AG08396 (cell line): ENCODE measurements around the gene VPREB1.
"Not testable (repeated sequence)": the region's sequence is repeated elsewhere in the genome, so short reads cannot be mapped to it uniquely, and the experiment has no call there.

Experiments
- DNase-seq: peaks from one replicate; pipeline ENCODE4 v3.0.0; 2012; ENCODE audit warnings: low spot score, mixed read lengths

The VPREB1 gene

GRCh38 chr22:22246706-22247105 lies 2.1 kb downstream of the VPREB1 start:
- no peak for DNase-seq

GRCh38 chr22:22248878-22249277 lies 4.3 kb downstream of the VPREB1 start:
- no peak for DNase-seq

- not testable (repeated sequence) for DNase-seq
Measured at GRCh38 chr22:22250651-22251050, 6.1 kb downstream of the VPREB1 start.

GRCh38 chr22:22256133-22256532 lies 11.5 kb downstream of the VPREB1 start:
- not testable (repeated sequence) for DNase-seq

GRCh38 chr22:22258597-22259415 lies 14.2 kb downstream of the VPREB1 start:
- DNase-seq = not testable (repeated sequence)

- DNase-seq = not testable (repeated sequence)
Measured at GRCh38 chr22:22260169-22260568, 15.6 kb downstream of the VPREB1 start.

GRCh38 chr22:22260586-22260985 lies 16.0 kb downstream of the VPREB1 start:
- DNase-seq = not testable (repeated sequence)

GRCh38 chr22:22262332-22263074 lies 17.9 kb downstream of the VPREB1 start:
- not testable (repeated sequence) for DNase-seq

GRCh38 chr22:22263823-22264222 lies 19.2 kb downstream of the VPREB1 start:
- DNase-seq = not testable (repeated sequence)

GRCh38 chr22:22270036-22270676 lies 25.6 kb downstream of the VPREB1 start:
- DNase-seq = not testable (repeated sequence)

GRCh38 chr22:22277423-22277822 lies 32.8 kb downstream of the VPREB1 start:
- DNase-seq = not testable (repeated sequence)

- DNase-seq = not testable (repeated sequence)
Measured at GRCh38 chr22:22284962-22285756, 40.6 kb downstream of the VPREB1 start.

GRCh38 chr22:22286390-22287105 lies 42.0 kb downstream of the VPREB1 start:
- not testable (repeated sequence) for DNase-seq

GRCh38 chr22:22287106-22287626 lies 42.6 kb downstream of the VPREB1 start:
- DNase-seq = not testable (repeated sequence)

GRCh38 chr22:22289666-22290065 lies 45.1 kb downstream of the VPREB1 start:
- not testable (repeated sequence) for DNase-seq

- DNase-seq = not testable (repeated sequence)
Measured at GRCh38 chr22:22291129-22291806, 46.7 kb downstream of the VPREB1 start.

GRCh38 chr22:22292656-22293055 lies 48.1 kb downstream of the VPREB1 start:
- not testable (repeated sequence) for DNase-seq

GRCh38 chr22:22293436-22293835 lies 48.9 kb downstream of the VPREB1 start:
- DNase-seq = not testable (repeated sequence)

GRCh38 chr22:22294641-22295040 lies 50.1 kb downstream of the VPREB1 start:
- not testable (repeated sequence) for DNase-seq
